HTR-8/SVneo (cell line): ENCODE measurements around the gene ABHD17A.

Experiments used
- DNase-seq: peaks from one replicate; pipeline ENCODE4 v3.0.0; 2011; ENCODE audit warnings: low spot score, mixed read lengths; ENCODE audit not compliant: insufficient read length
- FAIRE-seq: peaks from 2 replicates; lab custom pipeline; 2011; peaks lifted over from hg19 to GRCh38; lab: Jason Lieb, UNC

The ABHD17A gene

GRCh38 chr19:1843646-1844394 lies 41.5 kb downstream of the ABHD17A start:
- DNase-seq: no peak

GRCh38 chr19:1843116-1843515 lies 42.2 kb downstream of the ABHD17A start:
- no peak for DNase-seq
- no peak for FAIRE-seq

More at GRCh38 chr19:1843646-1844394, 41.5 kb downstream of the ABHD17A start:
- FAIRE-seq: no peak

- no peak for FAIRE-seq
- no peak for DNase-seq
Observed at GRCh38 chr19:1841209-1841924, 43.9 kb downstream of the ABHD17A start.

GRCh38 chr19:1840541-1841115 lies 44.7 kb downstream of the ABHD17A start:
- no peak for FAIRE-seq

GRCh38 chr19:1839658-1840540 lies 45.4 kb downstream of the ABHD17A start:
- DNase-seq (no peak), FAIRE-seq (no peak)

More at GRCh38 chr19:1840541-1841115, 44.7 kb downstream of the ABHD17A start:
- DNase-seq: no peak

GRCh38 chr19:1837625-1838105 lies 47.6 kb downstream of the ABHD17A start:
- FAIRE-seq (no peak), DNase-seq (peak; percentile 59)

GRCh38 chr19:1837222-1837565 lies 48.1 kb downstream of the ABHD17A start:
- no peak for DNase-seq
- no peak for FAIRE-seq

GRCh38 chr19:1836458-1837221 lies 48.7 kb downstream of the ABHD17A start:
- FAIRE-seq (no peak), DNase-seq (no peak)

GRCh38 chr19:1833540-1833939 lies 51.8 kb downstream of the ABHD17A start:
- DNase-seq: no peak
- FAIRE-seq: no peak

GRCh38 chr19:1832046-1832663 lies 53.1 kb downstream of the ABHD17A start:
- no peak for FAIRE-seq
- no peak for DNase-seq

- FAIRE-seq (no peak), DNase-seq (no peak)
Observed at GRCh38 chr19:1830978-1831377, 54.3 kb downstream of the ABHD17A start.

- FAIRE-seq (no peak), DNase-seq (no peak)
Observed at GRCh38 chr19:1830568-1830967, 54.7 kb downstream of the ABHD17A start.

GRCh38 chr19:1829958-1830357 lies 55.3 kb downstream of the ABHD17A start:
- FAIRE-seq (no peak), DNase-seq (no peak)

- FAIRE-seq (no peak), DNase-seq (no peak)
Observed at GRCh38 chr19:1828279-1829238, 56.7 kb downstream of the ABHD17A start.

- FAIRE-seq (no peak), DNase-seq (no peak)
Observed at GRCh38 chr19:1827566-1828278, 57.6 kb downstream of the ABHD17A start.
